Measurements from ENCODE around the gene LIG3.

The LIG3 gene

GRCh38 chr17:35048685-35049379 is 68.5 kb downstream of the LIG3 start:
- Histone ChIP-seq H3K9ac (ENCODE audit: low read length) (no peak overlapping the region), H3K4me1 (ENCODE audit: control insufficient read depth, insufficient read depth, low read length) (peaks cover 61% of the 10 kb centered on the region)

GRCh38 chr17:35050170-35050569 is 69.9 kb downstream of the LIG3 start:
- Histone ChIP-seq H3K4me1 (ENCODE audit: control insufficient read depth, insufficient read depth, low read length) (peaks cover 50% of the 10 kb centered on the region), H3K9me3 (ENCODE audit: control insufficient read depth, low read length) (no peaks in the 10 kb centered on the region), H3K36me3 (ENCODE audit: control insufficient read depth, insufficient read depth, low read length) (no peaks in the 10 kb centered on the region), H3K4me3 (ENCODE audit: low read length) (no peak overlapping the region), H3K9ac (ENCODE audit: low read length) (no peak overlapping the region), H3K27me3 (ENCODE audit: control insufficient read depth, insufficient read depth, low read length) (no peaks in the 10 kb centered on the region)

More at GRCh38 chr17:35048685-35049379, 68.5 kb downstream of the LIG3 start:
- H3K9me3 ChIP-seq (ENCODE audit: control insufficient read depth, low read length), result no peaks in the 10 kb centered on the region
- H3K4me3 ChIP-seq (ENCODE audit: low read length), result no peak overlapping the region
- no peaks in the 10 kb centered on the region for H3K36me3 ChIP-seq (ENCODE audit: control insufficient read depth, insufficient read depth, low read length)
- H3K27me3 ChIP-seq (ENCODE audit: control insufficient read depth, insufficient read depth, low read length), result no peaks in the 10 kb centered on the region

- no peaks in the 10 kb centered on the region for H3K9me3 ChIP-seq (ENCODE audit: control insufficient read depth, low read length)
- H3K27me3 ChIP-seq (ENCODE audit: control insufficient read depth, insufficient read depth, low read length), result no peaks in the 10 kb centered on the region
- H3K4me3 ChIP-seq (ENCODE audit: low read length), result no peak overlapping the region
- no peaks in the 10 kb centered on the region for H3K36me3 ChIP-seq (ENCODE audit: control insufficient read depth, insufficient read depth, low read length)
- peaks cover 40% of the 10 kb centered on the region for H3K4me1 ChIP-seq (ENCODE audit: control insufficient read depth, insufficient read depth, low read length)
- no peak overlapping the region for H3K9ac ChIP-seq (ENCODE audit: low read length)
Observed at GRCh38 chr17:35051183-35051578, 70.9 kb downstream of the LIG3 start.

GRCh38 chr17:35051579-35052240 is 71.4 kb downstream of the LIG3 start:
- H3K9me3 ChIP-seq (ENCODE audit: control insufficient read depth, low read length), result no peaks in the 10 kb centered on the region
- H3K4me1 ChIP-seq (ENCODE audit: control insufficient read depth, insufficient read depth, low read length), result peaks cover 36% of the 10 kb centered on the region
- H3K36me3 ChIP-seq (ENCODE audit: control insufficient read depth, insufficient read depth, low read length), result no peaks in the 10 kb centered on the region
- H3K27me3 ChIP-seq (ENCODE audit: control insufficient read depth, insufficient read depth, low read length), result no peaks in the 10 kb centered on the region
- H3K9ac ChIP-seq (ENCODE audit: low read length), result no peak overlapping the region
- H3K4me3 ChIP-seq (ENCODE audit: low read length), result no peak overlapping the region

- Histone ChIP-seq H3K36me3 (ENCODE audit: control insufficient read depth, insufficient read depth, low read length) (no peaks in the 10 kb centered on the region), H3K4me3 (ENCODE audit: low read length) (no peak overlapping the region), H3K27me3 (ENCODE audit: control insufficient read depth, insufficient read depth, low read length) (no peaks in the 10 kb centered on the region), H3K9ac (ENCODE audit: low read length) (no peak overlapping the region), H3K4me1 (ENCODE audit: control insufficient read depth, insufficient read depth, low read length) (peaks cover 31% of the 10 kb centered on the region), H3K9me3 (ENCODE audit: control insufficient read depth, low read length) (no peaks in the 10 kb centered on the region)
Observed at GRCh38 chr17:35052241-35052610, 71.9 kb downstream of the LIG3 start.

- Histone ChIP-seq H3K9ac (ENCODE audit: low read length) (no peak overlapping the region), H3K27me3 (ENCODE audit: control insufficient read depth, insufficient read depth, low read length) (no peaks in the 10 kb centered on the region), H3K9me3 (ENCODE audit: control insufficient read depth, low read length) (no peaks in the 10 kb centered on the region), H3K4me3 (ENCODE audit: low read length) (no peak overlapping the region), H3K36me3 (ENCODE audit: control insufficient read depth, insufficient read depth, low read length) (no peaks in the 10 kb centered on the region), H3K4me1 (ENCODE audit: control insufficient read depth, insufficient read depth, low read length) (peaks cover 31% of the 10 kb centered on the region)
Observed at GRCh38 chr17:35052780-35053179, 72.5 kb downstream of the LIG3 start.

GRCh38 chr17:35053204-35053603 is 72.9 kb downstream of the LIG3 start:
- H3K27me3 ChIP-seq (ENCODE audit: control insufficient read depth, insufficient read depth, low read length), result no peaks in the 10 kb centered on the region
- no peak overlapping the region for H3K4me3 ChIP-seq (ENCODE audit: low read length)
- H3K9ac ChIP-seq (ENCODE audit: low read length), result no peak overlapping the region
- no peaks in the 10 kb centered on the region for H3K36me3 ChIP-seq (ENCODE audit: control insufficient read depth, insufficient read depth, low read length)
- H3K4me1 ChIP-seq (ENCODE audit: control insufficient read depth, insufficient read depth, low read length), result peaks cover 31% of the 10 kb centered on the region
- no peaks in the 10 kb centered on the region for H3K9me3 ChIP-seq (ENCODE audit: control insufficient read depth, low read length)

GRCh38 chr17:35056013-35056412 is 75.7 kb downstream of the LIG3 start:
- no peak overlapping the region for H3K4me3 ChIP-seq (ENCODE audit: low read length)
- H3K4me1 ChIP-seq (ENCODE audit: control insufficient read depth, insufficient read depth, low read length), result peaks cover 26% of the 10 kb centered on the region
- peaks cover 6% of the 10 kb centered on the region for H3K36me3 ChIP-seq (ENCODE audit: control insufficient read depth, insufficient read depth, low read length)

GRCh38 chr17:35057332-35057915 is 77.1 kb downstream of the LIG3 start:
- H3K4me3 ChIP-seq (ENCODE audit: low read length), result no peak overlapping the region
- no peak overlapping the region for H3K9ac ChIP-seq (ENCODE audit: low read length)
- H3K27me3 ChIP-seq (ENCODE audit: control insufficient read depth, insufficient read depth, low read length), result no peaks in the 10 kb centered on the region
- no peaks in the 10 kb centered on the region for H3K9me3 ChIP-seq (ENCODE audit: control insufficient read depth, low read length)
- peaks cover 17% of the 10 kb centered on the region for H3K4me1 ChIP-seq (ENCODE audit: control insufficient read depth, insufficient read depth, low read length)
- peaks cover 6% of the 10 kb centered on the region for H3K36me3 ChIP-seq (ENCODE audit: control insufficient read depth, insufficient read depth, low read length)

More at GRCh38 chr17:35056013-35056412, 75.7 kb downstream of the LIG3 start:
- Histone ChIP-seq H3K9ac (ENCODE audit: low read length) (no peak overlapping the region), H3K9me3 (ENCODE audit: control insufficient read depth, low read length) (no peaks in the 10 kb centered on the region), H3K27me3 (ENCODE audit: control insufficient read depth, insufficient read depth, low read length) (no peaks in the 10 kb centered on the region)

Data from mucosa of stomach (tissue), 1 donor.